HG03103 (cell line): Measurements from ENCODE around the gene POMT2.

Experiments used
- ATAC-seq: cut with Tn5 transposase; IDR thresholded peaks from one replicate; pipeline ENCODE4 v1.9.1; 2021; ENCODE audit warnings: low read depth; ENCODE audit not compliant: unreplicated experiment

Gene POMT2

DNA sequence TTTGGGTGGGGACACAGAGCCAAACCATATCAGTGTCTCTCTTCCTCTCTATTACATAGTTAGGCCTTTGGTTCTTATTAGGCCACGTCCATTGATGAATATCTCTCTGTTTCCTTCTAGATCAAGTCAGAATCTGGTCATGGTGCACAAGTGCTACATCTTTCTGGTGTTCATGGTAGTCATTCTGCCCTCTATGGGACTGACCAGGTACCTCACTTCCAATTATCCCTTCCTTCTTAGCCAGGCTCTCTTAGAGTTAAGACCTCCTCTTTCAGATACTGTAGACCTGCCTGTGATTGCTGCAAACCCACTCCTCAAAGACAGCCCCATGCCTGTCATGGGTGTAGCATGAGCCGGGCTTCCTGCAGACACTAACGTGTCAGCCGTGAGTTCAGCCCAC, 74.9 kb downstream of the POMT2 start:
- ATAC-seq = no peak

GRCh38 chr14:77243853-77244252, 76.8 kb downstream of the POMT2 start:
- ATAC-seq = peak; percentile 60

- no peak for ATAC-seq
Observed at GRCh38 chr14:77242752-77243151, 77.9 kb downstream of the POMT2 start.

GRCh38 chr14:77241955-77242354, 78.7 kb downstream of the POMT2 start:
- ATAC-seq = no peak

DNA sequence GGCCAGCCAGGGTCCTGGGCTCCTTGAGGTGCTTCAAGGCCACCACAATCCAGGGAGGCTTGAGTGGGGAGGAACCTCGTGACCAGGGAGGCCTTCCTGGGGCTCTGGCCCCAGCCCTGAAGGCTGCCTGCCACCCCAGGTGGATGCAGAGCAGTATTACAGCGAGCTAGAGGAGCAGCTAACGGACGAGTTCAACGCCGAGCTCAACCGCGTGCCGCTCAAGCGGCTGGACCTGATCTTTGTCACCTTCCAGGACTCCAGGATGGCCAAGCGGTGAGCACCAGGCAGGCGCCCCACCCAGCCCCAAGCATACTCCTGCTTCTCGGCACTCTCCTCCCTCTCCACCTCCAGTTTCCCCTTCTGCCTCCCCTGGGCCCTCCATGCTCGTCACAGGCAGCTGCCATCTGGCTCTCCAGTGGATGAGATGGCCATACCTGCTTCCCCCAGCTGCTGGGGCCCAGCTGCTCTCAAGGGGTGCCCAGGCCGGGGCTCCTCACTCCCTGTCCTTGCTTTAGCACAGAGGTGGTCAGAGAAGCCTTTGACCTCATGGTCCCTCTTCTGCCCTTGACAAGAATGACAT, 80.3 kb downstream of the POMT2 start:
- no peak for ATAC-seq

- no peak for ATAC-seq
Observed at GRCh38 chr14:77239412-77239811, 81.3 kb downstream of the POMT2 start.

GRCh38 chr14:77238996-77239395, 81.7 kb downstream of the POMT2 start:
- no peak for ATAC-seq

- no peak for ATAC-seq
Observed at GRCh38 chr14:77238356-77238755, 82.3 kb downstream of the POMT2 start.

DNA sequence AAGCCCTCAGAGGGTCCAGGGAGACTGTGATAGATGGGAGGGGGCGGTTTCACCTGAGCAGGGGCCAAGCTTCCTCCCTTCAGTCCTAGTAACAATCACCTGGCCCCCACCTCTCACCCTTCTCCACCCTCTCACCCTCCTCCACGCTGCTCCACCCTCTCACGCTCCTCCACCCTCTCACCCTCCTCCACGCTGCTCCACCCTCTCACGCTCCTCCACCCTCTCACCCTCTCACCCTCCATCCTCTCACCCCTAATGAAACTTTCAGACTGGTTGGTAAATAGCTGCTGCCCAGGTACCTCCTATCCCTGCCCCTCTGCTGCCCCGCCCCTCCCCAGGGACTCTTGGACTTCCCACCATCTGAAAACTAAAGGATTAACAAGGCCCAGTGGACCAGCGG, 83.9 kb downstream of the POMT2 start:
- no peak for ATAC-seq

- no peak for ATAC-seq
Observed at GRCh38 chr14:77231721-77232120, 89.0 kb downstream of the POMT2 start.

GRCh38 chr14:77230914-77231313, 89.8 kb downstream of the POMT2 start:
- ATAC-seq = no peak

DNA sequence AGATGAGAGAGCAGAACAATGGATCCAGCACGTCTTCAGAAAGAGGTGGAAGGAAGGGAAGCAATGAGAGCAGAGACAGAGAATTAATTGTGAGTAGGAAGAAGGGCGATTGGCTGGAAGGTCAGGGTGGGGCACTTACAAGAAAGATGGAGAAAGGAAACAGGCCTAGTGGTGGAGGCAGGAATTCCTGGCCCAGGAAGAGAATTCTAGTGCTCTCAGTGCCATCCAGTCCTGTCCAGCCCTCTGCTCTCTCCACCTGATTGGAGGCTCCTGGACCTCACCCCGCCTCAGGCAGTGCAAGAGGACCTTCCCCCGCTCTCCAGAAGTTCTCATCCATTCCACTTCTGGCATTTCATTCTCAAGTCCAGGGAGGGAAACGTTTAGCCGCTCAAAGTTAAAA, 92.6 kb downstream of the POMT2 start:
- no peak for ATAC-seq

GRCh38 chr14:77225892-77226557, 94.7 kb downstream of the POMT2 start:
- no peak for ATAC-seq

GRCh38 chr14:77225254-77225653, 95.4 kb downstream of the POMT2 start:
- ATAC-seq = no peak
